ENCODE results near the gene FSTL4. TPM values are rescaled to one million over a fixed set of nuclear protein-coding genes. Genes with fewer than 3 reads are reported as not detected.

FSTL4 gene
- total RNA-seq, 4 donors from 2014 or later, result 0.33 to 0.78 (median 0.34) TPM; not detected in 1

DNA sequence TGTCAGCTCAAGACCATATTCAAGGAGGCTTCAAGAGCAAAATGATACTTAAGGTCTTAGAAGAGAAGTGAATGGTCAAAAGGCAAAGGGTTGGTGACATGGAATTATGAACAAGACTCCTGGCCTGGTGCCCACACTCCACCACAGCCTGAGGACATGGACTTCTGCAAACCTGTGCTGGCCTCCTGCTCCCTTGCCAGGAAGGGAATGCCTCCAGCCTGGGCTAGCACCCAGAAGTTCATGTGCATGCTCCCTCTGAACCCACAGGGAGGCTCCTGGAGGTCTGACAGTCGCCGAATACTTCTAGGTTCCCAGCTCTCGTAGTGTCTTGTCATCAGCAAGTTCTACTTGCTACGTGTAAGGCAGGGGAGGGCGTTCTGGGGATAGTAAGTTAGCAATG lies 156.7 kb downstream of the FSTL4 start:
- Histone ChIP-seq H3K4me1 (no peaks in the 10 kb centered on the region), H3K27me3 (peaks cover 0 to 10% (median 0%) of the 10 kb centered on the region in 4 donors), H3K9me3 (no peaks in the 10 kb centered on the region), H3K36me3 (no peaks in the 10 kb centered on the region), H3K4me3 (no peak overlapping the region), H3K27ac (replicated peaks in 1 of 4) (no peak overlapping the region)
- TF ChIP-seq POLR2AphosphoS5 (IDR thresholded peaks at IDR 0.05), result no peak
- TF ChIP-seq CTCF (IDR thresholded peaks at IDR 0.05), result no peak
- no peak for TF ChIP-seq EP300 (IDR thresholded peaks at IDR 0.05)
- TF ChIP-seq POLR2A (IDR thresholded peaks at IDR 0.05; ENCODE audit: low read depth), result no peak
- 92% methylated on average over 5 of the region's 5 CpGs for WGBS
- intact Hi-C loops (cut with DNase I), result no loop called here
- DNase-seq (ENCODE audit: extremely low spot score), result no peak

DNA sequence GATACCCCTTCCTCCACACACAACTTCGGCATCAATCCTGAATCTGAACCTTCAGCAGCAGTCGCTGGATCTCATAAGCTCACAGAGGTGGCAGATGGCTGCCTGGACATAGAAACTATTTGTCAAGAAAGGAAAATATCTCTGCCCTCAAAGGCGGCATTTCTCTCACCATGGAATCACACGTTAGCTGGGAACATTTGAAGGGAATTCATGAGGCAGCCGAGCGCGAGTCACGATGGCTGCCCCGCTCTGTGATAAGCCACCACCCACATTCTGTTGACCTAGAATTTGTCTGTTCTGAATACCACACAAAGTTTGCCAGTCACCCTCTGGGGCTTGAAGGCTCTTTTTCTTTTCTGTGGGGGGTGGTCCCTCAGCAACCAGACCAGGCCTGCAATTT lies 157.9 kb downstream of the FSTL4 start:
- H3K36me3 ChIP-seq, result no peaks in the 10 kb centered on the region
- no peak overlapping the region for H3K27ac ChIP-seq (replicated peaks in 1 of 4)
- TF ChIP-seq EP300 (IDR thresholded peaks at IDR 0.05) (no peak), POLR2AphosphoS5 (IDR thresholded peaks at IDR 0.05) (no peak), CTCF (IDR thresholded peaks at IDR 0.05) (no peak), POLR2A (IDR thresholded peaks at IDR 0.05; ENCODE audit: low read depth) (no peak)
- intact Hi-C loops (cut with DNase I), result no loop called here
- H3K9me3 ChIP-seq, result no peaks in the 10 kb centered on the region
- H3K4me3 ChIP-seq, result no peak overlapping the region
- DNase-seq (ENCODE audit: extremely low spot score), result no peak
- peaks cover 0 to 10% (median 0%) of the 10 kb centered on the region in 4 donors for H3K27me3 ChIP-seq
- no peaks in the 10 kb centered on the region for H3K4me1 ChIP-seq
- 80% methylated on average over 9 of the region's 9 CpGs for WGBS

DNA sequence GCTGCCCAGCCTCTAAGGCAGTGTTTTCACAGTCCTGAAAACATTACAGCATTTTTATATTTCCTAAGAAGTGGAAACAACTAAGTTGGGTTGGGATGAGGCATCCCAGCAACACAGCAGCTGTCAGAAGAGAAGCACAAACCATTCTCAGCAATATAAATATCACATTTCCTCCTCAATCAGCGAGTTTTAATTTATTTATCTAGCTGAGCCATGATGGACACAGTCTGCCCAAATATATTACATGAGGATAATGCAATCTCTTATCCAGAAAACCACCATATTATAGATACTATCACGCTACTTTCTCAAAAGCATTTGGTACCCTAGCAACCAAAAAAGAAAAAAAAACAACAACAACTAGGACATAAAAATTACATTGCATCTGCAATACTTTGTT lies 158.5 kb downstream of the FSTL4 start:
- Histone ChIP-seq H3K36me3 (no peaks in the 10 kb centered on the region), H3K4me1 (no peaks in the 10 kb centered on the region), H3K4me3 (no peak overlapping the region), H3K27me3 (peaks cover 0 to 10% (median 0%) of the 10 kb centered on the region in 4 donors), H3K27ac (replicated peaks in 1 of 4) (no peak overlapping the region), H3K9me3 (no peaks in the 10 kb centered on the region)
- intact Hi-C loops (cut with DNase I), result no loop called here
- DNase-seq (ENCODE audit: extremely low spot score), result no peak
- no peak for TF ChIP-seq POLR2A (IDR thresholded peaks at IDR 0.05; ENCODE audit: low read depth)
- no peak for TF ChIP-seq CTCF (IDR thresholded peaks at IDR 0.05)
- TF ChIP-seq EP300 (IDR thresholded peaks at IDR 0.05), result no peak
- TF ChIP-seq POLR2AphosphoS5 (IDR thresholded peaks at IDR 0.05), result no peak
- 53% methylated on average over 2 of the region's 2 CpGs for WGBS

DNA sequence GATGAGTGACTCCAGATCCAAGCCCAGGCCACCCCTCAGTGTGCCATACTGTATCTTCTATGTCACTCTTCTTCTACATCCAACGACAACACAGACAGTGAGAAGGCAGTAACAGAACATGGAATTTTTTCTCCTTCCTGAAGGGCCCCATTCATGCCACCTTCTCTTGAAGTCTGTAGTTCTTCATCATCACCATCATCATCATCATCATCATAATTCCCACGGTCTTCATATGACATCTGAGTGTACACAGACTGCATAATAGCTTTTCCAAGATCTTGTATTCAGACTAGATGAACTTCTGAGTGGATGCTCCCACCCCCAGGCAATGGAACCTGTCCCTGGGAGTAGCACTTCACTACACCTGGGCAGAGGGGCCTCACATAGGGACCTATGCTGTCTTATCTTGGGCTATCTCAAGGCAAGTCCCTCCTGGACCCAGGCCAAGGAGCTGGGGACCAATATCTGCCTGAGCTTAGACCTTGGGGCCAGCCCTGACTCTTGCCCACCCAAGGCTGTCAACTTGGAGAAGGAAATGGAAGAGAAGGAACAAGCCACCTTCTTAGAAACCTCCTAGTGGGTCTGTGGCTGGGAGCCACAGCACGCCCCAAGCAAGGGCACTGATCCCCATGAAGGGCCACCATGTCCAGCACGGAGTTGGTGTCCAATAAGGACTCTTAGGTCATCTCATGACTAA lies 159.1 kb downstream of the FSTL4 start:
- Histone ChIP-seq H3K9me3 (no peaks in the 10 kb centered on the region), H3K27ac (replicated peaks in 1 of 4) (no peak overlapping the region), H3K27me3 (peaks cover 0 to 10% (median 0%) of the 10 kb centered on the region in 4 donors), H3K4me3 (no peak overlapping the region), H3K4me1 (no peaks in the 10 kb centered on the region), H3K36me3 (no peaks in the 10 kb centered on the region)
- no peak for DNase-seq (ENCODE audit: extremely low spot score)
- TF ChIP-seq POLR2A (IDR thresholded peaks at IDR 0.05; ENCODE audit: low read depth), result no peak
- no peak for TF ChIP-seq EP300 (IDR thresholded peaks at IDR 0.05)
- no peak for TF ChIP-seq POLR2AphosphoS5 (IDR thresholded peaks at IDR 0.05)
- no peak for TF ChIP-seq CTCF (IDR thresholded peaks at IDR 0.05)
- 83% methylated on average over 4 of the region's 4 CpGs for WGBS
- intact Hi-C loops (cut with DNase I), result no loop called here

DNA sequence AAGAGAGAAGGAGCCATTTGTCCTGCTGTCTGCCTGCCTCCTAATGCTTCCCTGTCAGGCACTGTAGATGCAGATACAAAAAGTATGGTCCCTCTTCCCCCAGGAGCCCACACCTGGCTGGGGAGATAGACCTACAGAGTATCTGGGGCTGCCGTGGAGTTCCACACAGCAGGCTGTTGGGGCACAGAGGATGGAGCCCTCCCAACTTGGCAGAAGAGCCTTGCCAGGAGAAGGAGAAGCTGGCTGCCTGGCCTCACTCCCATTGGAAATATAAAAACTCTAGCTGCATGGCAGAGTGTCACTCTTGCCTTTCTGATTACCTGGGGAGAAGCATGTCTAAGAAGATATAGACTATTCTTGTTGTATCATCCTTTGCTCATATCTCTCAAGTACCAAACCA lies 160.4 kb downstream of the FSTL4 start:
- intact Hi-C loops (cut with DNase I), result no loop called here
- Histone ChIP-seq H3K4me1 (no peaks in the 10 kb centered on the region), H3K4me3 (no peak overlapping the region), H3K27ac (replicated peaks in 1 of 4) (no peak overlapping the region), H3K36me3 (no peaks in the 10 kb centered on the region), H3K27me3 (peaks cover 0 to 10% (median 0%) of the 10 kb centered on the region in 4 donors), H3K9me3 (no peaks in the 10 kb centered on the region)
- 78% methylated on average over 1 of the region's 1 CpG for WGBS
- no peak for TF ChIP-seq CTCF (IDR thresholded peaks at IDR 0.05)
- TF ChIP-seq POLR2A (IDR thresholded peaks at IDR 0.05; ENCODE audit: low read depth), result no peak
- no peak for TF ChIP-seq POLR2AphosphoS5 (IDR thresholded peaks at IDR 0.05)
- no peak for TF ChIP-seq EP300 (IDR thresholded peaks at IDR 0.05)
- DNase-seq (ENCODE audit: extremely low spot score), result no peak
